ENCODE data around the gene PPP6C. TPM values are rescaled to one million over a fixed set of nuclear protein-coding genes. Genes with fewer than 3 reads are reported as not detected.

Gene PPP6C
- total and polyA plus RNA-seq, 2 donors (not counting 3 experiments of a cell fraction or from before 2014, with no cell fraction given) = 19.3 to 42.6 TPM

- Histone ChIP-seq H3K36me3 (ENCODE audit: control insufficient read depth in 2 of 2, extremely low read depth in 1 of 2, insufficient read depth in 2 of 2, low read length in 2 of 2) (peaks cover 0 to 2% of the 10 kb centered on the region in 2 experiments), H3K79me2 (ENCODE audit: control insufficient read depth, insufficient read depth, low read length) (peaks cover 34% of the 10 kb centered on the region), H4K20me1 (replicated peaks; ENCODE audit: control insufficient read depth, extremely low read depth, insufficient read depth, low read length) (no peaks in the 10 kb centered on the region), H3K9me3 (replicated peaks; ENCODE audit: control insufficient read depth, insufficient read depth, low read length) (no peaks in the 10 kb centered on the region), H3K27me3 (ENCODE audit: control insufficient read depth in 2 of 2, insufficient read depth in 2 of 2, low read length in 2 of 2) (no peaks in the 10 kb centered on the region), H3K4me1 (ENCODE audit: control insufficient read depth, extremely low read depth, insufficient read depth, low read length) (peaks cover 10% of the 10 kb centered on the region), H3K9me1 (replicated peaks; ENCODE audit: control insufficient read depth, extremely low read depth, insufficient read depth, low read length) (no peaks in the 10 kb centered on the region), H3K9ac (replicated peaks; ENCODE audit: extremely low read depth, insufficient read depth, low read length) (no peak overlapping the region), H2AFZ (ENCODE audit: low read depth, low read length) (no peak overlapping the region), H3K4me2 (ENCODE audit: insufficient read depth, low read length) (no peak overlapping the region), H3K27ac (ENCODE audit: insufficient read depth, low read depth, low read length) (no peak overlapping the region), H3K4me3 (replicated peaks in 1 of 3; ENCODE audit: insufficient read depth in 1 of 3, low read depth in 1 of 3, low read length in 3 of 3) (no peak overlapping the region)
- ChIA-PET CTCF (no interaction called here), POLR2A (interaction anchor here (0.6 kb wide), 1 partner anchor 30 kb away, joined by 8 read pairs; no protein-coding TSS in a partner anchor)
- no TSS peak for BruUV-seq (replicated peaks)
- DNase-seq (ENCODE audit: low read depth, low spot score) (no peak), FAIRE-seq (no peak)
- no peak for TF ChIP-seq POLR2A (IDR thresholded peaks at IDR 0.05; ENCODE audit: low read depth, low read length)
- no peak for TF ChIP-seq GATA2 (IDR thresholded peaks at IDR 0.05; ENCODE audit: insufficient read depth, insufficient read length, low read depth, low read length)
- TF ChIP-seq JUN (IDR thresholded peaks at IDR 0.05; ENCODE audit: borderline replicate concordance, insufficient read depth, insufficient read length, low read depth) = no peak
- TF ChIP-seq POLR2AphosphoS5 (IDR thresholded peaks at IDR 0.05; ENCODE audit: insufficient read depth, low read depth, low read length) = no peak
- no peak for TF ChIP-seq CTCF (IDR thresholded peaks at IDR 0.05; ENCODE audit: extremely low read depth in 1 of 2, insufficient read depth in 1 of 2, low read depth in 1 of 2, low read length in 2 of 2)
- TF ChIP-seq FOS (IDR thresholded peaks at IDR 0.05; ENCODE audit: borderline replicate concordance, insufficient read depth, low read length) = no peak
- TF ChIP-seq MAX (IDR thresholded peaks at IDR 0.05; ENCODE audit: insufficient read depth, insufficient read length) = no peak
- TF ChIP-seq EZH2 (IDR thresholded peaks at IDR 0.05; ENCODE audit: borderline replicate concordance, low read depth, low read length, severe bottlenecking) = no peak
- TF ChIP-seq MYC (IDR thresholded peaks at IDR 0.05; ENCODE audit: low read depth, low read length) = no peak
- dilution Hi-C loops (cut with MboI; ENCODE audit: extremely low pct_ligation_motif_present, low sequenced_read_pairs) = no loop called here
- intact Hi-C loops (cut with micrococcal nuclease) = no loop called here
Observed at GRCh38 chr9:125169895-125170294, 19.7 kb downstream of the PPP6C start.
